CD14-positive monocyte (primary cell): ENCODE data around the gene AJAP1. TPM values are rescaled to one million over a fixed set of nuclear protein-coding genes. Genes with fewer than 3 reads are reported as not detected.

ENCODE experiments used
- DNase-seq, 3 donors: peaks; one replicate each; pipeline ENCODE4 v3.0.0-alpha.2; 2011 to 2022
- H2AFZ ChIP-seq: 2 replicates; pipeline ENCODE4 v1.6.0; 2012; ENCODE audit warnings: mild to moderate bottlenecking, low read depth, low read length, inconsistent platforms; ENCODE audit not compliant: insufficient read depth, poor library complexity, severe bottlenecking
- H3K27ac ChIP-seq, 2 donors: 1 replicate in 1 of 2; 2 replicates in 1 of 2; pipeline ENCODE4 v1.5.1; 2012 to 2013; ENCODE audit warnings: low read length in 2 of 2, control low read depth in 1 of 2, inconsistent platforms in 1 of 2, low read depth in 1 of 2, mild to moderate bottlenecking in 1 of 2
- H3K27me3 ChIP-seq, 2 donors: one replicate each; pipeline versions ENCODE4 v1.6.0 to v1.6.1; 2011 to 2013; ENCODE audit warnings: low read length in 2 of 2; ENCODE audit not compliant: control insufficient read depth in 2 of 2, insufficient read depth in 2 of 2
- H3K36me3 ChIP-seq, 2 donors: replicated peaks in 1 of 2; 1 replicate in 1 of 2; 2 replicates in 1 of 2; pipeline versions ENCODE4 v1.5.1 to v1.6.1; 2012 to 2013; ENCODE audit warnings: low read length in 2 of 2, control low read depth in 1 of 2, inconsistent platforms in 1 of 2, mild to moderate bottlenecking in 1 of 2; ENCODE audit not compliant: insufficient read depth in 2 of 2, control insufficient read depth in 1 of 2
- H3K4me1 ChIP-seq, 2 donors: 1 replicate in 1 of 2; 2 replicates in 1 of 2; pipeline versions ENCODE4 v1.5.1 to v1.6.1; 2012 to 2013; ENCODE audit warnings: low read length in 2 of 2, control low read depth in 1 of 2, inconsistent platforms in 1 of 2, mild to moderate bottlenecking in 1 of 2, moderate library complexity in 1 of 2; ENCODE audit not compliant: insufficient read depth in 2 of 2, control insufficient read depth in 1 of 2
- H3K4me2 ChIP-seq: replicated peaks from 2 replicates; pipeline ENCODE3; 2012; ENCODE audit warnings: low read length, moderate library complexity, mild to moderate bottlenecking; ENCODE audit not compliant: poor library complexity, severe bottlenecking; ENCODE audit errors: extremely low read depth
- H3K4me3 ChIP-seq, 3 experiments: fragments of 200-600 bp in 1 of 3; sonication (generic) in 1 of 3; replicated peaks in 1 of 3; 1 replicate in 2 of 3; 2 replicates in 1 of 3; pipeline ENCODE4 v1.5.1; 2011 to 2013; ENCODE audit warnings: low read length in 3 of 3, mild to moderate bottlenecking in 3 of 3, control low read depth in 2 of 3, low read depth in 2 of 3, inconsistent platforms in 1 of 3, moderate library complexity in 1 of 3
- H3K79me2 ChIP-seq: 2 replicates; pipeline ENCODE4 v1.6.0; 2012; ENCODE audit warnings: mild to moderate bottlenecking, control low read depth, inconsistent platforms, low read length, moderate library complexity; ENCODE audit not compliant: insufficient read depth
- H3K9ac ChIP-seq: 2 replicates; pipeline ENCODE4 v1.6.0; 2017; ENCODE audit warnings: low read length, mild to moderate bottlenecking; ENCODE audit not compliant: insufficient read depth, poor library complexity, severe bottlenecking
- H3K9me3 ChIP-seq, 2 donors: replicated peaks in 1 of 2; 1 replicate in 1 of 2; 2 replicates in 1 of 2; pipeline versions ENCODE4 v1.5.1 to v1.6.1; 2012 to 2013; ENCODE audit warnings: low read length in 2 of 2, control low read depth in 1 of 2; ENCODE audit not compliant: control insufficient read depth in 1 of 2, insufficient read depth in 1 of 2
- H4K20me1 ChIP-seq: 2 replicates; pipeline ENCODE4 v1.6.0; 2012; ENCODE audit warnings: mild to moderate bottlenecking, low read length, control low read depth, moderate library complexity; ENCODE audit not compliant: insufficient read depth
- H3K27ac Mint-ChIP-seq, 7 donors: one replicate each; pipeline ENCODE4 v1.8.0; 2020; ENCODE audit warnings: mild to moderate bottlenecking in 7 of 7, mixed read lengths in 7 of 7, moderate library complexity in 6 of 7, inconsistent platforms in 2 of 7
- H3K27me3 Mint-ChIP-seq, 3 donors: one replicate each; pipeline ENCODE4 v1.8.0; 2021 to 2022; ENCODE audit warnings: low read depth in 3 of 3, mild to moderate bottlenecking in 3 of 3, mixed read lengths in 3 of 3, moderate library complexity in 3 of 3, inconsistent platforms in 1 of 3
- H3K36me3 Mint-ChIP-seq, 2 donors: one replicate each; pipeline ENCODE4 v1.8.0; 2020; ENCODE audit warnings: mixed read lengths in 2 of 2, inconsistent platforms in 1 of 2, mild to moderate bottlenecking in 1 of 2
- H3K4me1 Mint-ChIP-seq: one replicate; pipeline ENCODE4 v1.8.0; 2020; ENCODE audit warnings: mild to moderate bottlenecking, mixed read lengths
- H3K4me3 Mint-ChIP-seq, 2 donors: one replicate each; pipeline ENCODE4 v1.8.0; 2020; ENCODE audit warnings: mild to moderate bottlenecking in 2 of 2, mixed read lengths in 2 of 2, moderate library complexity in 1 of 2
- H3K9me3 Mint-ChIP-seq, 7 donors: one replicate each; pipeline ENCODE4 v1.8.0; 2020 to 2022; ENCODE audit warnings: mixed read lengths in 7 of 7, mild to moderate bottlenecking in 6 of 7, moderate library complexity in 6 of 7, inconsistent platforms in 2 of 7
- CTCF ChIP-seq: fragments of 200-600 bp; IDR thresholded peaks from one replicate; pipeline ENCODE4 v1.8.0; 2022; ENCODE audit warnings: antibody characterized with exemption, mild to moderate bottlenecking
- WGBS: methylation state at CpG from one replicate; pipeline ENCODE4 v1.1.5; 2013; ENCODE audit warnings: missing lambda C conversion rate; ENCODE audit not compliant: insufficient coverage; 5-methylcytosine and 5-hydroxymethylcytosine counted together
- intact Hi-C, 2 donors: fragments of 100-400 bp; cut with micrococcal nuclease; formaldehyde crosslinking; loops; one replicate each; pipeline versions ENCODE4 v1.15.0 to v1.15.1; 2023
- polyA minus RNA-seq: library from RNA; depleted of rRNA, polyadenylated mRNA; stranded (reverse); fragments of >200 nt; gene quantifications from 2 replicates; pipeline ENCODE4 v1.2.3, GENCODE V29; 2012
- polyA plus RNA-seq, 3 donors: library from polyadenylated mRNA; depleted of rRNA in 1 of 3; unstranded in 2 of 3; stranded (reverse) in 1 of 3; fragments of 300-500 nt in 2 of 3; fragments of >200 nt in 1 of 3; fragmentation: Illumina TruSeq in 2 of 3; gene quantifications; 1 replicate in 2 of 3; 2 replicates in 1 of 3; pipeline ENCODE4 v1.2.3, GENCODE V29; 2012 to 2021
- total RNA-seq, 12 experiments: library from RNA in 1 of 12; stranded (reverse) in 1 of 12; fragments of 120-200 nt in 1 of 12; gene quantifications; one replicate each; pipeline ENCODE4 v1.2.4 and lab custom pipeline; 2013 to 2026; ENCODE audit warnings: mixed read lengths in 6 of 12, inconsistent platforms in 1 of 12

Gene AJAP1
- total RNA-seq (2013), result not detected
- polyA plus RNA-seq (not detected), polyA minus RNA-seq (not detected in 2 replicates), total RNA-seq (lab: John Stamatoyannopoulos, UW) (0 to 6.6 (median 0.04) reads per million in 11 experiments)

GRCh38 chr1:4653796-4654725 lies at the start of gene AJAP1:
Gene AJAP1 (plus strand): TSS chr1:4654609. CDS start chr1:4655426, 817 bp downstream.
- H3K27ac Mint-ChIP-seq, result no peak within 1 kb of the TSS
- Histone ChIP-seq H3K27me3 (peaks cover 23 to 68% of the 10 kb centered on the region in 2 donors), H4K20me1 (no peaks in the 10 kb centered on the region), H3K27ac (no peak within 1 kb of the TSS), H3K9me3 (peaks cover 3 to 10% of the 10 kb centered on the region in 2 donors), H3K4me1 (no peaks in the 10 kb centered on the region), H3K79me2 (no peaks in the 10 kb centered on the region), H3K4me2 (no peak within 1 kb of the TSS), H3K4me3 (no peak within 1 kb of the TSS), H3K36me3 (no peaks in the 10 kb centered on the region), H2AFZ (no peak within 1 kb of the TSS), H3K9ac (no peak within 1 kb of the TSS)
- peaks cover 0 to 6% (median 0%) of the 10 kb centered on the region in 7 donors for H3K9me3 Mint-ChIP-seq
- intact Hi-C loops, result loop anchor here in 1 of 2 donors (5.0 kb wide), 1 partner anchor 1323 kb away; no protein-coding TSS in a partner anchor
- DNase-seq, result no peak
- WGBS, result 3% methylated on average over 107 of the region's 112 CpGs
- no peaks in the 10 kb centered on the region for H3K4me1 Mint-ChIP-seq
- no peaks in the 10 kb centered on the region for H3K36me3 Mint-ChIP-seq
- H3K27me3 Mint-ChIP-seq, result peaks cover 49 to 63% (median 49%) of the 10 kb centered on the region in 3 donors
- no peak for TF ChIP-seq CTCF
- peak within 1 kb of the TSS in 1 of 2 donors; percentile 74 for H3K4me3 Mint-ChIP-seq

GRCh38 chr1:4605158-4605557 lies 49.3 kb upstream of the AJAP1 start:
- no peaks in the 10 kb centered on the region for H3K4me1 Mint-ChIP-seq
- H3K4me3 ChIP-seq, result no peak overlapping the region
- peaks cover 2 to 4% (median 3%) of the 10 kb centered on the region in 3 donors for H3K27me3 Mint-ChIP-seq
- H4K20me1 ChIP-seq, result no peaks in the 10 kb centered on the region
- H2AFZ ChIP-seq, result no peak overlapping the region
- no peak overlapping the region for H3K4me3 Mint-ChIP-seq
- intact Hi-C loops, result no loop called here
- H3K36me3 ChIP-seq, result no peaks in the 10 kb centered on the region
- H3K9me3 ChIP-seq, result peaks cover 11 to 24% of the 10 kb centered on the region in 2 donors
- peaks cover 8 to 17% (median 14%) of the 10 kb centered on the region in 7 donors for H3K9me3 Mint-ChIP-seq
- 88% methylated on average over 5 of the region's 6 CpGs for WGBS
- no peak overlapping the region for H3K27ac ChIP-seq
- DNase-seq, result no peak
- H3K79me2 ChIP-seq, result no peaks in the 10 kb centered on the region
- no peaks in the 10 kb centered on the region for H3K4me1 ChIP-seq
- no peak overlapping the region for H3K9ac ChIP-seq
- H3K27me3 ChIP-seq, result no peaks in the 10 kb centered on the region
- no peak overlapping the region for H3K27ac Mint-ChIP-seq
- H3K36me3 Mint-ChIP-seq, result no peaks in the 10 kb centered on the region
- TF ChIP-seq CTCF, result no peak
- no peak overlapping the region for H3K4me2 ChIP-seq
